Erythroblast (primary cell): Measurements from ENCODE around the gene SPDYE3.
"Not testable (repeated sequence)": the region's sequence is repeated elsewhere in the genome, so short reads cannot be mapped to it uniquely, and the experiment has no call there.

Experiments used
- GATA1 ChIP-seq: IDR thresholded peaks from 2 replicates; pipeline ENCODE4 v1.6.1; 2011; ENCODE audit warnings: low read depth, mild to moderate bottlenecking, control low read depth, low read length, moderate library complexity
- POLR2A ChIP-seq: IDR thresholded peaks from 2 replicates; pipeline ENCODE4 v1.6.1; 2011; ENCODE audit warnings: mild to moderate bottlenecking, low read length

DNA sequence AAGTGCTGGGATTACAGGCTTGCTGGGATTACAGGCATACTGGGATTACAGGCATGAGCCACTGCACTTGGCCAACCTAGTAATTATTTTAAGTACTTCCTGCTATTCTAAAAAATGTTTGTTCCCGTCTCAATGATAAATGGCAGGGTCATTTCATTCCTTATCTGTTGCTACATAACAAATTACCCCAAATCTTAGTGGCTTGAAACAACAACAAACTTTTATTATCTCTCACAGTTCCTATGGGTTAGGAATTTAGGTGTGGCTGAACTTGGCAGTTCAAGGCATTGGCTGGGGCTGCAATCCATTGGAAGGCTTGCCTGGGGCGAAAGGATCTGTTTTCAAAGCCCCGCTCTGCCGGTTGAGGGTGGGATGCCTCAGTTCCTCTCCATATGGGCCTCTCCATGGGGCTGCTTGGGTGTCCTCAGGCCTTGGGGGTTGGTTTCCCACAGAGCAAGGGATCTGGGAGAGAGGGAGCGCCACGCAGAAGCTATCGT, 42.8 kb upstream of the SPDYE3 start:
- TF ChIP-seq POLR2A, GATA1: not testable (repeated sequence)
